ENCODE results near the gene TTN.

The TTN gene

GRCh38 chr2:178506101-178506500 lies 301.1 kb downstream of the TTN start:
- no peak for TF ChIP-seq SP1 (IDR thresholded peaks at IDR 0.05)
- no peak for TF ChIP-seq SUZ12 (IDR thresholded peaks at IDR 0.05)
- TF ChIP-seq CTBP1 (IDR thresholded peaks at IDR 0.05; ENCODE audit: borderline replicate concordance), result no peak
- TF ChIP-seq HDGF (IDR thresholded peaks at IDR 0.05; ENCODE audit: borderline replicate concordance), result no peak
- TF ChIP-seq FOXM1 (IDR thresholded peaks at IDR 0.05; ENCODE audit: borderline replicate concordance), result no peak
- TF ChIP-seq TARDBP (IDR thresholded peaks at IDR 0.05), result no peak
- no peak for TF ChIP-seq ARNT (IDR thresholded peaks at IDR 0.05)
- TF ChIP-seq FOXA1 (IDR thresholded peaks at IDR 0.05), result no peak
- TF ChIP-seq LEF1 (IDR thresholded peaks at IDR 0.05; ENCODE audit: borderline replicate concordance), result no peak
- TF ChIP-seq L3MBTL2 (conservative IDR thresholded peaks at IDR 0.05), result no peak
- TF ChIP-seq ZNF384 (IDR thresholded peaks at IDR 0.05), result no peak
- TF ChIP-seq ELF4 (IDR thresholded peaks at IDR 0.05), result no peak
- no peak for TF ChIP-seq FOXK2 (IDR thresholded peaks at IDR 0.05)
- TF ChIP-seq PKNOX1 (IDR thresholded peaks at IDR 0.05), result no peak
- TF ChIP-seq BHLHE40 (IDR thresholded peaks at IDR 0.05; ENCODE audit: borderline replicate concordance), result no peak
- no peak for TF ChIP-seq NFRKB (IDR thresholded peaks at IDR 0.05)
- DNase-seq (ENCODE audit: extremely low spot score), result no peak
- POLR2A ChIA-PET, result no interaction called here
- CTCF ChIA-PET, result no interaction called here

- TF ChIP-seq BHLHE40 (IDR thresholded peaks at IDR 0.05; ENCODE audit: borderline replicate concordance), result no peak
- TF ChIP-seq SUZ12 (IDR thresholded peaks at IDR 0.05), result no peak
- no peak for TF ChIP-seq ARNT (IDR thresholded peaks at IDR 0.05)
- TF ChIP-seq ZNF384 (IDR thresholded peaks at IDR 0.05), result no peak
- no peak for TF ChIP-seq FOXA1 (IDR thresholded peaks at IDR 0.05)
- TF ChIP-seq SP1 (IDR thresholded peaks at IDR 0.05), result no peak
- no peak for TF ChIP-seq FOXM1 (IDR thresholded peaks at IDR 0.05; ENCODE audit: borderline replicate concordance)
- no peak for TF ChIP-seq LEF1 (IDR thresholded peaks at IDR 0.05; ENCODE audit: borderline replicate concordance)
- no peak for TF ChIP-seq NFRKB (IDR thresholded peaks at IDR 0.05)
- POLR2A ChIA-PET, result no interaction called here
- DNase-seq (ENCODE audit: extremely low spot score), result no peak
- CTCF ChIA-PET, result no interaction called here
Measured at GRCh38 chr2:178502751-178503150, 304.5 kb downstream of the TTN start.

- ChIA-PET POLR2A (no interaction called here), CTCF (no interaction called here)
- no peak for TF ChIP-seq HDGF (IDR thresholded peaks at IDR 0.05; ENCODE audit: borderline replicate concordance)
- no peak for TF ChIP-seq SP1 (IDR thresholded peaks at IDR 0.05)
- no peak for TF ChIP-seq NFRKB (IDR thresholded peaks at IDR 0.05)
- TF ChIP-seq ELF4 (IDR thresholded peaks at IDR 0.05), result no peak
- no peak for TF ChIP-seq LEF1 (IDR thresholded peaks at IDR 0.05; ENCODE audit: borderline replicate concordance)
- TF ChIP-seq L3MBTL2 (conservative IDR thresholded peaks at IDR 0.05), result no peak
- no peak for TF ChIP-seq TARDBP (IDR thresholded peaks at IDR 0.05)
- no peak for TF ChIP-seq BHLHE40 (IDR thresholded peaks at IDR 0.05; ENCODE audit: borderline replicate concordance)
- TF ChIP-seq SUZ12 (IDR thresholded peaks at IDR 0.05), result no peak
- no peak for TF ChIP-seq ARNT (IDR thresholded peaks at IDR 0.05)
- TF ChIP-seq FOXK2 (IDR thresholded peaks at IDR 0.05), result no peak
- no peak for TF ChIP-seq FOXA1 (IDR thresholded peaks at IDR 0.05)
- no peak for TF ChIP-seq CTBP1 (IDR thresholded peaks at IDR 0.05; ENCODE audit: borderline replicate concordance)
- TF ChIP-seq PKNOX1 (IDR thresholded peaks at IDR 0.05), result no peak
- TF ChIP-seq ZNF384 (IDR thresholded peaks at IDR 0.05), result no peak
- no peak for TF ChIP-seq FOXM1 (IDR thresholded peaks at IDR 0.05; ENCODE audit: borderline replicate concordance)
- DNase-seq (ENCODE audit: extremely low spot score), result no peak
Measured at GRCh38 chr2:178499640-178500039, 307.6 kb downstream of the TTN start.

- CTCF ChIA-PET, result interaction anchor here (0.6 kb wide), 1 partner anchor 16 kb away, joined by 3 read pairs; no protein-coding TSS in a partner anchor
- no peak for DNase-seq (ENCODE audit: extremely low spot score)
- POLR2A ChIA-PET, result no interaction called here
- TF ChIP-seq FOXM1 (IDR thresholded peaks at IDR 0.05; ENCODE audit: borderline replicate concordance) (no peak), CTBP1 (IDR thresholded peaks at IDR 0.05; ENCODE audit: borderline replicate concordance) (no peak), BHLHE40 (IDR thresholded peaks at IDR 0.05; ENCODE audit: borderline replicate concordance) (no peak), PKNOX1 (IDR thresholded peaks at IDR 0.05) (no peak), ELF4 (IDR thresholded peaks at IDR 0.05) (no peak), FOXA1 (IDR thresholded peaks at IDR 0.05) (no peak), SP1 (IDR thresholded peaks at IDR 0.05) (no peak), LEF1 (IDR thresholded peaks at IDR 0.05; ENCODE audit: borderline replicate concordance) (no peak), HDGF (IDR thresholded peaks at IDR 0.05; ENCODE audit: borderline replicate concordance) (no peak), ZNF384 (IDR thresholded peaks at IDR 0.05) (no peak), ARNT (IDR thresholded peaks at IDR 0.05) (no peak), SUZ12 (IDR thresholded peaks at IDR 0.05) (no peak), NFRKB (IDR thresholded peaks at IDR 0.05) (no peak), L3MBTL2 (conservative IDR thresholded peaks at IDR 0.05) (no peak), FOXK2 (IDR thresholded peaks at IDR 0.05) (no peak)
Measured at GRCh38 chr2:178498137-178498536, 309.1 kb downstream of the TTN start.

- ChIA-PET CTCF (interaction anchor here (1.1 kb wide), 1 partner anchor 11 kb away, joined by 4 read pairs; no protein-coding TSS in a partner anchor), POLR2A (interaction anchor here (0.9 to 1.9 kb wide), 3 partner anchors 14 to 45 kb away, joined by 3 to 5 read pairs (median 3); partner anchors contain the start of genes PJVK and PRKRA)
- TF ChIP-seq L3MBTL2 (conservative IDR thresholded peaks at IDR 0.05), result no peak
- no peak for TF ChIP-seq FOXK2 (IDR thresholded peaks at IDR 0.05)
- no peak for TF ChIP-seq SUZ12 (IDR thresholded peaks at IDR 0.05)
- no peak for TF ChIP-seq ELF4 (IDR thresholded peaks at IDR 0.05)
- no peak for TF ChIP-seq SP1 (IDR thresholded peaks at IDR 0.05)
- no peak for DNase-seq (ENCODE audit: extremely low spot score)
Measured at GRCh38 chr2:178496049-178496448, 311.2 kb downstream of the TTN start.

- ChIA-PET POLR2A (no interaction called here), CTCF (no interaction called here)
- no peak for TF ChIP-seq ELF4 (IDR thresholded peaks at IDR 0.05)
- no peak for TF ChIP-seq HDGF (IDR thresholded peaks at IDR 0.05; ENCODE audit: borderline replicate concordance)
- TF ChIP-seq SP1 (IDR thresholded peaks at IDR 0.05), result no peak
- TF ChIP-seq PKNOX1 (IDR thresholded peaks at IDR 0.05), result no peak
- TF ChIP-seq FOXM1 (IDR thresholded peaks at IDR 0.05; ENCODE audit: borderline replicate concordance), result no peak
- TF ChIP-seq ARNT (IDR thresholded peaks at IDR 0.05), result no peak
- no peak for TF ChIP-seq SUZ12 (IDR thresholded peaks at IDR 0.05)
- no peak for TF ChIP-seq FOXA1 (IDR thresholded peaks at IDR 0.05)
- no peak for TF ChIP-seq BHLHE40 (IDR thresholded peaks at IDR 0.05; ENCODE audit: borderline replicate concordance)
- no peak for DNase-seq (ENCODE audit: extremely low spot score)
Measured at GRCh38 chr2:178491612-178492011, 315.6 kb downstream of the TTN start.
